GM12878 (cell line): ENCODE results near the gene NDUFV1.

Source experiments
- CHD4 ChIP-seq: fragments of 200-600 bp; sonication (generic); IDR thresholded peaks from 2 replicates; pipeline ENCODE4 v1.6.1; 2016; ENCODE audit warnings: mild to moderate bottlenecking
- GABPA ChIP-seq: IDR thresholded peaks from 2 replicates; pipeline ENCODE4 v1.6.1; 2014; ENCODE audit warnings: antibody characterized with exemption, low read depth, mild to moderate bottlenecking, inconsistent platforms
- MXI1 ChIP-seq: fragments of 150-350 bp; IDR thresholded peaks from 2 replicates; pipeline ENCODE4 v1.6.1; 2011; ENCODE audit warnings: low read depth, mild to moderate bottlenecking, inconsistent platforms, low read length, improper control_type of control experiment
- MYC ChIP-seq: IDR thresholded peaks from 2 replicates; pipeline ENCODE4 v1.6.1; 2011; ENCODE audit warnings: mild to moderate bottlenecking, low read length, moderate library complexity, inconsistent platforms; ENCODE audit not compliant: insufficient read depth, insufficient replicate concordance, insufficient read length, severe bottlenecking
- NBN ChIP-seq: fragments of 450-650 bp; IDR thresholded peaks from 2 replicates; pipeline ENCODE4 v1.6.1; 2016
- SP1 ChIP-seq: IDR thresholded peaks from one replicate; pipeline ENCODE4 v1.6.1; 2011; ENCODE audit warnings: low read depth, low read length
- TCF7 ChIP-seq: IDR thresholded peaks from 2 replicates; pipeline ENCODE4 v1.6.1; 2014; ENCODE audit warnings: antibody characterized with exemption, borderline replicate concordance
- TF ChIP-seq, protein P1 (sequence below), 3 experiments: IDR thresholded peaks in 2 of 3; conservative IDR thresholded peaks in 1 of 3; 2 replicates each; pipeline ENCODE4 v1.5.1; 2011; ENCODE audit warnings: low read depth in 3 of 3, low read length in 3 of 3, mild to moderate bottlenecking in 3 of 3, control low read depth in 2 of 3, moderate library complexity in 2 of 3, inconsistent platforms in 1 of 3, mixed read lengths in 1 of 3; ENCODE audit not compliant: control insufficient read depth in 2 of 3, insufficient read depth in 1 of 3; ENCODE audit errors: extremely low read depth in 1 of 3
- TF ChIP-seq, protein P2 (sequence below): fragments of 450-650 bp; IDR thresholded peaks from 2 replicates; pipeline ENCODE4 v1.6.1; 2018; ENCODE audit warnings: borderline replicate concordance, mild to moderate bottlenecking; ENCODE audit not compliant: partially characterized antibody

DNA sequence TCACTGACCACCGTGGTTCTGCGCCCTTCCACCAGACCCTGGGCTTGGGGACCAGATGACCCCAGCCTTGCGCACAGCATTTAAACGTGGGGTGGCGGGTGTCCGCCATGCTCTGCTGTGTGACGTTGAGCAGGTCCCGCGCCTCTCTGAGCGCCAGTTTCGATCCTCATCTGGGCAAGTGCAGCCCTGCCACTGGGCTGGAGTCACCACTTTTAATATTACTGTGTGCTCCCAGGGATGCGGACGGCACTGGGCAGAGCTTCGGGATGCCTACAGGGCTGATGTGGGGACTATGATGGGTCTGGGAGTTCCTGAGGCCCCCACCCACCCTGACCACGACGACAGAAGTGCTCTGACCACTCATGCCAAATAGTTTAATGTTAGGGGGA lies 24.2 kb downstream of the NDUFV1 start:
- TF ChIP-seq SP1 = no peak
- no peak for TF ChIP-seq MXI1
- TF ChIP-seq, protein P1, sequence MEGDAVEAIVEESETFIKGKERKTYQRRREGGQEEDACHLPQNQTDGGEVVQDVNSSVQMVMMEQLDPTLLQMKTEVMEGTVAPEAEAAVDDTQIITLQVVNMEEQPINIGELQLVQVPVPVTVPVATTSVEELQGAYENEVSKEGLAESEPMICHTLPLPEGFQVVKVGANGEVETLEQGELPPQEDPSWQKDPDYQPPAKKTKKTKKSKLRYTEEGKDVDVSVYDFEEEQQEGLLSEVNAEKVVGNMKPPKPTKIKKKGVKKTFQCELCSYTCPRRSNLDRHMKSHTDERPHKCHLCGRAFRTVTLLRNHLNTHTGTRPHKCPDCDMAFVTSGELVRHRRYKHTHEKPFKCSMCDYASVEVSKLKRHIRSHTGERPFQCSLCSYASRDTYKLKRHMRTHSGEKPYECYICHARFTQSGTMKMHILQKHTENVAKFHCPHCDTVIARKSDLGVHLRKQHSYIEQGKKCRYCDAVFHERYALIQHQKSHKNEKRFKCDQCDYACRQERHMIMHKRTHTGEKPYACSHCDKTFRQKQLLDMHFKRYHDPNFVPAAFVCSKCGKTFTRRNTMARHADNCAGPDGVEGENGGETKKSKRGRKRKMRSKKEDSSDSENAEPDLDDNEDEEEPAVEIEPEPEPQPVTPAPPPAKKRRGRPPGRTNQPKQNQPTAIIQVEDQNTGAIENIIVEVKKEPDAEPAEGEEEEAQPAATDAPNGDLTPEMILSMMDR (IDR thresholded peaks at IDR 0.05 in 2 of 3, conservative IDR thresholded peaks at IDR 0.05 in 1 of 3; ENCODE audit: control insufficient read depth in 2 of 3, extremely low read depth in 1 of 3, insufficient read depth in 1 of 3, low read depth in 3 of 3, low read length in 3 of 3) = no peak
- TF ChIP-seq, protein P2, sequence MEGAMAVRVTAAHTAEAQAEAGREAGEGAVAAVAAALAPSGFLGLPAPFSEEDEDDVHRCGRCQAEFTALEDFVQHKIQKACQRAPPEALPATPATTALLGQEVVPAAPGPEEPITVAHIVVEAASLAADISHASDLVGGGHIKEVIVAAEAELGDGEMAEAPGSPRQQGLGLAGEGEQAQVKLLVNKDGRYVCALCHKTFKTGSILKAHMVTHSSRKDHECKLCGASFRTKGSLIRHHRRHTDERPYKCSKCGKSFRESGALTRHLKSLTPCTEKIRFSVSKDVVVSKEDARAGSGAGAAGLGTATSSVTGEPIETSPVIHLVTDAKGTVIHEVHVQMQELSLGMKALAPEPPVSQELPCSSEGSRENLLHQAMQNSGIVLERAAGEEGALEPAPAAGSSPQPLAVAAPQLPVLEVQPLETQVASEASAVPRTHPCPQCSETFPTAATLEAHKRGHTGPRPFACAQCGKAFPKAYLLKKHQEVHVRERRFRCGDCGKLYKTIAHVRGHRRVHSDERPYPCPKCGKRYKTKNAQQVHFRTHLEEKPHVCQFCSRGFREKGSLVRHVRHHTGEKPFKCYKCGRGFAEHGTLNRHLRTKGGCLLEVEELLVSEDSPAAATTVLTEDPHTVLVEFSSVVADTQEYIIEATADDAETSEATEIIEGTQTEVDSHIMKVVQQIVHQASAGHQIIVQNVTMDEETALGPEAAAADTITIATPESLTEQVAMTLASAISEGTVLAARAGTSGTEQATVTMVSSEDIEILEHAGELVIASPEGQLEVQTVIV = no peak
- TF ChIP-seq NBN = no peak
- no peak for TF ChIP-seq MYC
- TF ChIP-seq TCF7 = no peak
- no peak for TF ChIP-seq CHD4
- no peak for TF ChIP-seq GABPA
